HAP-1 (cell line): ENCODE data around the gene SFTPB.
"Not testable (repeated sequence)": the region's sequence is repeated elsewhere in the genome, so short reads cannot be mapped to it uniquely, and the experiment has no call there.

Source experiments
- DNase-seq, 2 experiments: peaks; one replicate each; pipeline ENCODE4 v3.0.0-alpha.2; 2016 to 2020; ENCODE audit warnings: low spot score in 2 of 2
- H3K27me3 ChIP-seq: fragments of 250-450 bp; sonication (Bioruptor Pico); 2 replicates; pipeline ENCODE4 v1.5.1; 2020; ENCODE audit warnings: low read depth, mild to moderate bottlenecking, moderate library complexity
- H3K36me3 ChIP-seq: fragments of 250-450 bp; sonication (Bioruptor Pico); replicated peaks from 2 replicates; pipeline ENCODE4 v1.5.1; 2020; ENCODE audit warnings: mild to moderate bottlenecking
- H3K4me1 ChIP-seq: fragments of 250-450 bp; sonication (Bioruptor Pico); 2 replicates; pipeline ENCODE4 v1.5.1; 2020; ENCODE audit warnings: mild to moderate bottlenecking
- H3K4me3 ChIP-seq: fragments of 250-450 bp; sonication (Bioruptor Pico); 2 replicates; pipeline ENCODE4 v1.5.1; 2020; ENCODE audit warnings: mild to moderate bottlenecking, moderate library complexity
- H3K9me3 ChIP-seq: fragments of 250-450 bp; sonication (Bioruptor Pico); 2 replicates; pipeline ENCODE4 v1.5.1; 2020; ENCODE audit warnings: mild to moderate bottlenecking, moderate library complexity
- in situ Hi-C: fragments of 300-500 bp; cut with MboI; formaldehyde crosslinking; loops from 3 replicates; pipeline ENCODE4 v1.14.3; 2020; ENCODE audit warnings: low sequenced_read_pairs, inconsistent platforms, mixed read lengths

The SFTPB gene

GRCh38 chr2:85663594-85664565 is 4.1 kb downstream of the SFTPB start:
- in situ Hi-C loops: no loop called here
- Histone ChIP-seq H3K4me1 (no peaks in the 10 kb centered on the region), H3K27me3 (no peaks in the 10 kb centered on the region), H3K9me3 (no peaks in the 10 kb centered on the region), H3K4me3 (no peak overlapping the region), H3K36me3 (no peaks in the 10 kb centered on the region)
- no peak for DNase-seq

DNA sequence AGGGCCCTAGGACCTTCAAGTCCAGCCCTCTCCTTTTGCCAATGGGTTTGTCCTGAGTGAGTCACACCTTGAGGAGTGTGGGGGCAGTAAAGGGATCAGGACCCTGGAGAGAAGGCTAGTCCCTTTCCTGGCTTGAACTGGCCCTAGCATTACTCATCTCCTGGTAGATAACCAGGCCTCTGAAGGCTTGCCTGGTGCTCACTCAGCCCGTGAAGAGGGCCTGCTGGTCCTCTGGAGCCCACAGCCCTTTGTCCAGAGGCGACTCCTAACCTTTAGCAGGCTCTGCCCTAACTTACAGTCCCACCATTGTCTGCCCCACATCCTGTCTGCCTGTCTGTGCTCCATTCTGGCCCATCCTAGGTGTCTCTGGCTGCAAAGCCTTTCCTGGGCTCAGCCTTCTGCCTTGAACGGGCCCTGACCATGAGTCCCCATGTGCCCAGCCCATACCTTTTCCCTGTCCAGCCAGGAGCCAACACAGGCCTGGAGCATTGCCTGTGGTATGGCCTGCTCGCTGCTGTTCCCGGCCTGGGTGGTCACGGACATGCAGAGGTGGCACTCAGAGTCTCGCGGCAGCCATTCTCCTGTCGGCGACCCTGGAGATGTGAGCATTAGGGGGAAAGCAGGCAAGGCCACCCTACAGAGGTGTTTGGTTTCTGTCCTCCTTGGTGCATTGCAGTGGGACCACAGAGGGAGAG is 5.0 kb downstream of the SFTPB start:
- in situ Hi-C loops: no loop called here
- Histone ChIP-seq H3K4me1 (no peaks in the 10 kb centered on the region), H3K9me3 (no peaks in the 10 kb centered on the region), H3K36me3 (no peaks in the 10 kb centered on the region), H3K27me3 (no peaks in the 10 kb centered on the region), H3K4me3 (no peak overlapping the region)
- no peak for DNase-seq

DNA sequence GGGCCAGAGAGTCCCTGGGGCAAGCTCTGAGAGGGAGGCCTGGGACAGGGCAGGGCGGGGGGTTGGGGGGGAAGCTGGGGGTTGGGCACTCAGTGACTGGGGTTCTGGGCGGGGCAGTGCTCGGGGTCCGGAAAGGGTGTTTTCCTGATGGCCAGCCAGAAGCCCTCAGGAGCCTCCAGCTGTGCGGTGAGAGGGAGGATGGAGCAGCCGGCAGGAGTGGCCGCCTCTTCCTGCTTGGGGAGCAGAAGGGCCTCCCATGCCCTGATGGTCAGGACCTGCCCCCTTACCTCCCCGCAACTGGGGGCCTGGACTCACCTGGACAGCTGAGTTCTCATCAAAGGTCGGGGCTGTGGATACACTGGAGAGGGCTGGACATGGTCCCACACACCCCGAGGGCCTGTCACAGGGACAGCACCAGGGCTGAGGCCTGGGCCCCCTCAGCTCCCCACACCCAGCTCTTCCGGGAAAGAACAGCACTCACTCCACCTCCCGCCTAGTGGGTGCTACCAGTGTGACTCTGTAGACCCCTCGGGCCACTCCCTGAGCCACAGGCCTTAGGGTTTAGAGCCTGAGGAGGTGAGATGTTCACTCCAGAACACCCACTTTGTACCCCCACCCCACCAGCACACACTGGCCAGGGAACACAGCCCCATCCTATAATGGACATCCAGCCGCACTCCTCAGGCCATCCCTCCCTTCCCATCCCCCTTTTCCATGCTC is 6.7 kb downstream of the SFTPB start:
- Histone ChIP-seq H3K36me3 (peaks cover 5% of the 10 kb centered on the region), H3K9me3 (no peaks in the 10 kb centered on the region), H3K4me3 (no peak overlapping the region), H3K4me1 (no peaks in the 10 kb centered on the region), H3K27me3 (no peaks in the 10 kb centered on the region)
- DNase-seq: no peak
- in situ Hi-C loops: no loop called here

GRCh38 chr2:85660725-85661124 is 7.3 kb downstream of the SFTPB start:
- in situ Hi-C loops: no loop called here
- DNase-seq: no peak
- Histone ChIP-seq H3K27me3 (no peaks in the 10 kb centered on the region), H3K4me1 (no peaks in the 10 kb centered on the region), H3K36me3 (peaks cover 5% of the 10 kb centered on the region), H3K9me3 (no peaks in the 10 kb centered on the region), H3K4me3 (no peak overlapping the region)

DNA sequence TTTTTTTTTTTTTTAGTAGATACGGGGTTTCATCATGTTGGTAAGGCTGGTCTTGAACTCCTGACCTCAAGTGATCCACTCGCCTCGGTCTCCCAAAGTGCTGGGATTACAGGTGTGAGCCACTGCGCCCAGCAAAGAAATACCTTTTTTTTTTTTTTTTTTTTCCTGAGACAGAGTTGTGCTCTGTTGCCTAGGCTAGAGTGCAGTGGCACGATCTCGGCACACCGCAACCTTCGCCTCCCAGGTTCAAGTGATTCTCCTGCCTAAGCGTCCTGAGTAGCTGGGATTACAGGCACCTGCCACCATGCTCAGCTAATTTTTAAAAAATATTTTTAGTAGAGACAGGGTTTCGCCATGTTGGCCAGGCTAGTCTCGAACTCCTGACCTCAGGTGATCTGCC is 7.7 kb downstream of the SFTPB start:
- DNase-seq, H3K4me3 ChIP-seq, H3K4me1 ChIP-seq, H3K9me3 ChIP-seq, H3K36me3 ChIP-seq, H3K27me3 ChIP-seq, in situ Hi-C loops: not testable (repeated sequence)

- H3K9me3 ChIP-seq: no peaks in the 10 kb centered on the region
- DNase-seq: no peak
- H3K4me1 ChIP-seq: no peaks in the 10 kb centered on the region
- H3K36me3 ChIP-seq: peaks cover 5% of the 10 kb centered on the region
- no peaks in the 10 kb centered on the region for H3K27me3 ChIP-seq
- in situ Hi-C loops: no loop called here
- no peak overlapping the region for H3K4me3 ChIP-seq
Observed at GRCh38 chr2:85659324-85659981, 8.5 kb downstream of the SFTPB start.

GRCh38 chr2:85657399-85657798 is 10.6 kb downstream of the SFTPB start:
- H3K27me3 ChIP-seq, H3K4me1 ChIP-seq, DNase-seq, H3K4me3 ChIP-seq, in situ Hi-C loops, H3K9me3 ChIP-seq: not testable (repeated sequence)
- H3K36me3 ChIP-seq: peaks cover 12% of the 10 kb centered on the region

DNA sequence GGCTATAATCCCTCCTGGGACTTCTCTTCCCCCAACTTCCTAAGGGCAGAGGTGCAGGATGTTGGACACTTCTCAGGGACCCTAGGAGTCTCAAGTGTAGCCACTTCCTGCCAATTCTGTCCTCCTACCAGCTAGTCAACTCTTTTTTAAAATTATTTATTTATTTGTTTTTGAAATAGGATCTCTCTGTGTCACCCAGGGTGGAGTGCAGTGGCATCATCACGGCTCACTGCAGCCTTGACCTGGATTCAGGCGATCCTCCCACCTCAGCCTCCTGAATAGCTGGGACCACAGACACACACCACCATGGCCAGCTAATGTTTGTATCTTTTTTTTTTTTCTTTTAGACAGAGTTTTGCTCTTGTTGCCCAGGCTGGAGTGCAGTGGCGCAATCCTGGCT is 11.5 kb downstream of the SFTPB start:
- H3K4me3 ChIP-seq: no peak overlapping the region
- in situ Hi-C loops: no loop called here
- H3K36me3 ChIP-seq: peaks cover 20% of the 10 kb centered on the region
- peaks cover 2% of the 10 kb centered on the region; the same call in 1 of the 2 replicates for H3K4me1 ChIP-seq
- no peaks in the 10 kb centered on the region for H3K9me3 ChIP-seq
- DNase-seq: no peak
- H3K27me3 ChIP-seq: no peaks in the 10 kb centered on the region

GRCh38 chr2:85655961-85656417 is 12.0 kb downstream of the SFTPB start:
- no peak for DNase-seq
- no peaks in the 10 kb centered on the region for H3K27me3 ChIP-seq
- H3K36me3 ChIP-seq: peaks cover 24% of the 10 kb centered on the region
- no peaks in the 10 kb centered on the region for H3K9me3 ChIP-seq
- H3K4me3 ChIP-seq: no peak overlapping the region
- in situ Hi-C loops: no loop called here
- H3K4me1 ChIP-seq: peaks cover 2% of the 10 kb centered on the region; the same call in 1 of the 2 replicates

GRCh38 chr2:85653996-85654395 is 14.0 kb downstream of the SFTPB start:
- no peaks in the 10 kb centered on the region for H3K9me3 ChIP-seq
- no peak for DNase-seq
- peaks cover 42% of the 10 kb centered on the region for H3K36me3 ChIP-seq
- H3K4me3 ChIP-seq: no peak overlapping the region
- H3K4me1 ChIP-seq: peaks cover 2% of the 10 kb centered on the region; the same call in 1 of the 2 replicates
- in situ Hi-C loops: no loop called here
- no peaks in the 10 kb centered on the region for H3K27me3 ChIP-seq

GRCh38 chr2:85652056-85652455 is 15.9 kb downstream of the SFTPB start:
- peaks cover 2% of the 10 kb centered on the region; the same call in 1 of the 2 replicates for H3K4me1 ChIP-seq
- no peaks in the 10 kb centered on the region for H3K9me3 ChIP-seq
- no peak for DNase-seq
- no peaks in the 10 kb centered on the region for H3K27me3 ChIP-seq
- peaks cover 60% of the 10 kb centered on the region for H3K36me3 ChIP-seq
- H3K4me3 ChIP-seq: no peak overlapping the region
- in situ Hi-C loops: no loop called here

DNA sequence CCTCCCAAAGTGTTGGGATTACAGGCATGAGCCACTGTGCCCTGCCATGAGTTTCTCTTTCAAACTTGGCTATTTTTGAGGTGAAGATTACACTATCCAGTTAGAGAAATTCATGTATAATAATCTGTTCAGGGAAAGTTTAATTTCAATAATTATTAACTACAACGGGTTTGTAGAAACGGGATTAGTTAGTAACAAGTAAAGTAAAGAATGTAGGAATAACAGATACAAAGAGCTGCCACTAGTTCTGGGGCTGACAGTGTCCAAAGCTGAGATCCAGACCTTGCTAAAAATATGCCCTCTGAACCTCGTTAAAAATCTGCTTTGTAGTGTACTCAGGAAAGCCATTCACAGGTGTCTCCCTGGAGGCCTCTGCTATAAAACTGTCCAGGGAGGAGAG is 16.9 kb downstream of the SFTPB start:
- Histone ChIP-seq H3K9me3 (no peaks in the 10 kb centered on the region), H3K27me3 (no peaks in the 10 kb centered on the region), H3K36me3 (peaks cover 64% of the 10 kb centered on the region), H3K4me3 (no peak overlapping the region), H3K4me1 (peaks cover 2% of the 10 kb centered on the region; the same call in 1 of the 2 replicates)
- DNase-seq: no peak
- in situ Hi-C loops: no loop called here

DNA sequence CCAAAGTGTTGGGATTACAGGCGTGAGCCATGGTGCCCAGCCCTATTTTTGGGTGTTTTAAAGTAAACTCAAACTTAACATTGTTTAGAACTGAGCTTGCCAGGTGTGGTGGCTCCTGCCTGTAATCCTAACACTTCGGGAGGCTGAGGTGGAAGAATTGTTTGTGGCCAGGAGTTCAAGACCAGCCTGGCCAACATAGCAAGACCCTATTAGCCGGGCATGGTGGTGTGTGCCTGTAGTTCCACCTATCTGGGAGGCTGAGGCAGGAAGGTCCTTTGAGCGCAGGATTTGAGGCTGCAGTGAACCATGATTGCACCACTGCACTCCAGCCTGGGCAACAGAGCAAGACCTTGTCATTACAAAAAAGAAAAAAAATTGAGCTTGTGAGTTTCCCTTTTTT is 17.5 kb downstream of the SFTPB start:
- H3K4me1 ChIP-seq: peaks cover 2% of the 10 kb centered on the region; the same call in 1 of the 2 replicates
- H3K9me3 ChIP-seq: no peaks in the 10 kb centered on the region
- no peak overlapping the region for H3K4me3 ChIP-seq
- peaks cover 71% of the 10 kb centered on the region for H3K36me3 ChIP-seq
- DNase-seq: no peak
- H3K27me3 ChIP-seq: no peaks in the 10 kb centered on the region
- in situ Hi-C loops: no loop called here
